ENCODE measurements around the gene NIFK.
"Not testable (repeated sequence)": the region's sequence is repeated elsewhere in the genome, so short reads cannot be mapped to it uniquely, and the experiment has no call there.

Gene NIFK

GRCh38 chr2:121697108-121697631, 39.5 kb downstream of the NIFK start:
- no peak for DNase-seq (ENCODE audit: extremely low read depth in 1 of 2, low read depth in 1 of 2)

GRCh38 chr2:121696410-121696930, 40.2 kb downstream of the NIFK start:
- no peak for DNase-seq (ENCODE audit: extremely low read depth in 1 of 2, low read depth in 1 of 2)

- no peak for DNase-seq (ENCODE audit: extremely low read depth in 1 of 2, low read depth in 1 of 2)
Observed at GRCh38 chr2:121695171-121695451, 41.6 kb downstream of the NIFK start.

GRCh38 chr2:121694398-121695170, 42.1 kb downstream of the NIFK start:
- DNase-seq (ENCODE audit: extremely low read depth in 1 of 2, low read depth in 1 of 2) = no peak

- DNase-seq (ENCODE audit: extremely low read depth in 1 of 2, low read depth in 1 of 2) = not testable (repeated sequence)
Observed at GRCh38 chr2:121690572-121690971, 46.1 kb downstream of the NIFK start.

GRCh38 chr2:121690095-121690494, 46.6 kb downstream of the NIFK start:
- no peak for DNase-seq (ENCODE audit: extremely low read depth in 1 of 2, low read depth in 1 of 2)

GRCh38 chr2:121689356-121689755, 47.3 kb downstream of the NIFK start:
- DNase-seq (ENCODE audit: extremely low read depth in 1 of 2, low read depth in 1 of 2) = no peak

- no peak for DNase-seq (ENCODE audit: extremely low read depth in 1 of 2, low read depth in 1 of 2)
Observed at GRCh38 chr2:121688820-121689219, 47.9 kb downstream of the NIFK start.

GRCh38 chr2:121686902-121687301, 49.8 kb downstream of the NIFK start:
- no peak for DNase-seq (ENCODE audit: extremely low read depth in 1 of 2, low read depth in 1 of 2)

- DNase-seq (ENCODE audit: extremely low read depth in 1 of 2, low read depth in 1 of 2) = no peak
Observed at GRCh38 chr2:121686218-121686617, 50.5 kb downstream of the NIFK start.

- no peak for DNase-seq (ENCODE audit: extremely low read depth in 1 of 2, low read depth in 1 of 2)
Observed at GRCh38 chr2:121682396-121683298, 54.0 kb downstream of the NIFK start.

- DNase-seq (ENCODE audit: extremely low read depth in 1 of 2, low read depth in 1 of 2) = no peak
Observed at GRCh38 chr2:121677855-121678254, 58.8 kb downstream of the NIFK start.

Data from stimulated activated CD8-positive, alpha-beta memory T cell treated with anti-CD3 and anti-CD28 coated beads, Interleukin-7, amount 100 ng/mL, for 48 hours (primary cell).